OCI-LY3 (cell line): ENCODE results near the gene GRIK1.

Experiments used
- EZH2phosphoT487 ChIP-seq: fragments of 200-600 bp; shearing (Covaris generic); IDR thresholded peaks from 2 replicates; pipeline ENCODE4 v1.6.1; 2018; ENCODE audit warnings: antibody characterized with exemption, mixed run types, low read depth
- TF ChIP-seq, protein P1 (sequence below): fragments of 200-600, 300-600 bp; sonication (generic); IDR thresholded peaks from 2 replicates; pipeline ENCODE4 v1.5.1; 2014; ENCODE audit warnings: antibody characterized with exemption, low read length, low read depth

DNA sequence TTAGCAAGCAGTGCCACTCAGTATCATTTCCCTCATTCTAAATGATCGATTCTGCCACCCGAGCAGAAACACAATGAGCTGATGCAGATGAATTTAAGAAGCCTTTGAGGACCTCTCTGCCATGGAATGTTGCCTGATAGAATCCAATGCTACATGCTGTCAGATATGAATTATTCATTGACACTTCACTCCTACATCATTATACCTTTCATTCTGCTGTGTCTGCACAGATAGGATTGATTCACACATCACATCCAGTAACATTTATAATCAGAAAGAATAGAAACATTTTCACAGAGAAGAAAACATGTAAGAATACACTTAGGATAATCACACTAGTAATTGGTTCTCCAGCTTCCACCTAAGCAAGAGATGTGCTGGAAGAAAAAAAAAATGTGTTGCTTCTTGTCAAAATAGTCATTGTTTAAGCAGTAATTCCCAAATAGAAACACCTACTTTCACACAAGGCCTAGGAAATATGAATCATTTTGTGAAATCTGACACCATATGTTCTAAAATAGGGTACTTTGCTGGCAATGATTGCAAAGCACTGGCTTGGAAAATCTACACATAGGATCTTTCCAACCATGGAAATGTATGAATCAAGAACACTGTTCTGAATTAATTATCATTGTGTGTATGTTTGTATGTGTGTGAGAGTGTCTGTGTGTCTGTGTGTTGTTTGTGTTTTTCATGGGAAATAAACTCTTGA is 110.1 kb downstream of the GRIK1 start:
- TF ChIP-seq, protein P1, sequence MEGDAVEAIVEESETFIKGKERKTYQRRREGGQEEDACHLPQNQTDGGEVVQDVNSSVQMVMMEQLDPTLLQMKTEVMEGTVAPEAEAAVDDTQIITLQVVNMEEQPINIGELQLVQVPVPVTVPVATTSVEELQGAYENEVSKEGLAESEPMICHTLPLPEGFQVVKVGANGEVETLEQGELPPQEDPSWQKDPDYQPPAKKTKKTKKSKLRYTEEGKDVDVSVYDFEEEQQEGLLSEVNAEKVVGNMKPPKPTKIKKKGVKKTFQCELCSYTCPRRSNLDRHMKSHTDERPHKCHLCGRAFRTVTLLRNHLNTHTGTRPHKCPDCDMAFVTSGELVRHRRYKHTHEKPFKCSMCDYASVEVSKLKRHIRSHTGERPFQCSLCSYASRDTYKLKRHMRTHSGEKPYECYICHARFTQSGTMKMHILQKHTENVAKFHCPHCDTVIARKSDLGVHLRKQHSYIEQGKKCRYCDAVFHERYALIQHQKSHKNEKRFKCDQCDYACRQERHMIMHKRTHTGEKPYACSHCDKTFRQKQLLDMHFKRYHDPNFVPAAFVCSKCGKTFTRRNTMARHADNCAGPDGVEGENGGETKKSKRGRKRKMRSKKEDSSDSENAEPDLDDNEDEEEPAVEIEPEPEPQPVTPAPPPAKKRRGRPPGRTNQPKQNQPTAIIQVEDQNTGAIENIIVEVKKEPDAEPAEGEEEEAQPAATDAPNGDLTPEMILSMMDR, result no peak
- no peak for TF ChIP-seq EZH2phosphoT487
